ENCODE data around the gene LCN2.
"Not testable (repeated sequence)": the region's sequence is repeated elsewhere in the genome, so short reads cannot be mapped to it uniquely, and the experiment has no call there.

LCN2 gene

DNA sequence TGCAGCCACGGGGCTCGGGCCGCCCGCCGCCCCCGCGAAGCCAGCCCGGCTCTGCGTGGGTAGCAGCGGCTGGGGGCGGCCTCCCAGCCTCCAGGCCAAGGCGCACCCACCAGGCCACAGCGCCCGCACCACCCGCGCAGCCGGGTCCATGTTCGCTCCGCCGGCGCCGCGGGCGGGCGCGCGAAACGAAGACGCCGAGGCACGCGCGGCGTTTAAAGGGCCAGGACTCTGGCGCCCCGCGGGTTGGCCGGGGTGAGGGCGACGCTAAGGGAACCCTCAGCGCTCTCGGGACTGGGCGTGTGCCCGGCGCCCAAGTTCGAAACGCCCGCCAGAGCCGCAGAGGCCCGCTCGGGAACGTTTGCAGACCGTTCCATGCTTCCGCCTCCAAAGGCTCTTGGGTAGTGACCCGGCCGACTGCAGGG, 21.7 kb upstream of the LCN2 start, which contains the start of gene PTGES2:
Gene PTGES2 (minus strand): TSS at position 162 of the 422 bp plus-strand sequence. CDS start 12 bp downstream, at position 150.
- peak; percentile 56 for DNase-seq (ENCODE audit: extremely low spot score, insufficient read length, low read depth)
- FAIRE-seq = peak; percentile 21

DNA sequence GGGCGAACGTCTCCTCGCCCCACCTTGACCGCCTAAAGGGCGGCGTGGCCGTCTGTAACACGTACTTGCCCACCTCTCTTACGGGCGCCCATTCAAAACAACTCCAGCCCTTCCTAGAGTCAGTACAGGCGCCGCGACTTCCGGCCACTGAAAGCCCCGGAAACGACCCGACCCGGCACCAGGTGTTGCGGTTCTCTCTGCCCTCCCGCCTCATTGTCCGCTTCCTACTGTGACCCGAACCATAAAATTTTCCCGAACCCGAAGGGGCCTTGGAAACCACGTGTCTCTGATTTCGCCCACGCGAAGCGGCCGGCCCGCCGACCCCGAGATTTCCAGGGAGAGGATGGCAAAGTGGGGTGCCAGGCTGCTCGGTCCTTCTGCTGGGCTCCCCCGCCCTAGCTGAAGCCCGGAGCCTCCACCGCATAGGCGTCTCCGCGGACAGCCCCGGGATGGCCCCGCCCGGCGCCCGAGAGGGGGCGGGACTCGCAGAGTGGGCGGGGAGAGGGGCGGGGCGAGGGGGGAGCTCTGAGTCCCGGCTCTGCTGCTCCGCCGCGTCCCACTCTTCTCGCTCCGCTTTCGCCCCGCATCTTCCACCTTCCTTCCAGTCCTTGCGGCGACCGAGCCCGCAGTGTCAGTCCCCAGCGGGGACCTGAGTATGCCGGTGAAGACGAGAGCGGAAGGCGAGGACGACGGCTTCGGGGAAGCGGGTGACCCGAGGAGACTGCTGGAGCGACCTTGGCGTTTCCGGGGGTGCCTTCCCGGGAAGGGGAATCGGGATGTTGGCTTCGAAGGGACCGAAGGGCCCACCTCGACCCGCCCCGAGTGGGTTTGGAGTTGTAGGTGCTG, 21.0 kb upstream of the LCN2 start:
- peak; percentile 79 for FAIRE-seq
- peak; percentile 63 for DNase-seq (ENCODE audit: extremely low spot score, insufficient read length, low read depth)

- DNase-seq (ENCODE audit: extremely low spot score, insufficient read length, low read depth) (no peak), FAIRE-seq (no peak)
Observed at GRCh38 chr9:128128836-128129590, 20.2 kb upstream of the LCN2 start.

GRCh38 chr9:128129976-128130590, 19.2 kb upstream of the LCN2 start:
- not testable (repeated sequence) for DNase-seq (ENCODE audit: extremely low spot score, insufficient read length, low read depth); FAIRE-seq

DNA sequence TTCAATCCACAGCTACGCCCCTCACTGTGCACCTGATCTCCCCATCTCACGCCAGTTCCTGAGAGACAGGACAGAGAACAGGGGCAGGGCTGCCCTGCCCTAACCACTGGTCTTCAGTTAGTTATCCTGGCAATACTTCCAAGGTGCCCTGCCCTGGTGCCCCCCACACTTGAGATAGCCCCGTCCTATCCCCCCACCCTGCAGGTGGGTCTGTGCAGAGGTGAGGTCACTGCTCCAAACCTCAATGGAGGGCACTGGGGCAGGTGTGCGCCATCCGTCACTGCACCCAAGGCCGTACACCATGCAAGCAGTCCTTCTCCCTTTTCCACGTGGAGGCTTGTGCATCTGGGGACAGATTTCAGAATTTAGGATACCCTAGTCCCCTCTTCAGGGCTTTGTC, 18.6 kb upstream of the LCN2 start:
- not testable (repeated sequence) for DNase-seq (ENCODE audit: extremely low spot score, insufficient read length, low read depth); FAIRE-seq

DNA sequence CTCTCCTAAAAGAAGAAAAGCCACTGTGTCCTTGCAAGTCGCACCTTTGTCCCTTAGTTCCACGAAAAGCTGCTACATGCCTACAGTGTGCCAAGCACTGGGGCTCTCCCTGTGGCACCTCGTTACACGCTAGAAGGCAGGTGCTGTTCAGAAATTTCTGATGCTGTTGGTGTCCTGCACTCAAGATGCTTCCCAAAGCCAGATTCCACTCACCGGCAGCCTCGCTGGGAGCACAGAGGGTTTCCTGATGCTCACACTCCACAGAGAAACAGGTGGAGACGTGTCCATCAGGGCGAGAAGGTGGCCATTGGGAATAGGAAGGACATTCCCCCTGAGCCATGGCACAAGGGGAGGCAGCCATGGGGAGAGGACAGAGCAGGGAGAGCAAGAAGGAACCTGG, 17.9 kb upstream of the LCN2 start:
- not testable (repeated sequence) for FAIRE-seq; DNase-seq (ENCODE audit: extremely low spot score, insufficient read length, low read depth)

- FAIRE-seq; DNase-seq (ENCODE audit: extremely low spot score, insufficient read length, low read depth): not testable (repeated sequence)
Observed at GRCh38 chr9:128132139-128132538, 17.1 kb upstream of the LCN2 start.

GRCh38 chr9:128135561-128135960, 13.7 kb upstream of the LCN2 start:
- not testable (repeated sequence) for FAIRE-seq; DNase-seq (ENCODE audit: extremely low spot score, insufficient read length, low read depth)

GRCh38 chr9:128136816-128137793, 12.1 kb upstream of the LCN2 start:
- DNase-seq (ENCODE audit: extremely low spot score, insufficient read length, low read depth) (no peak), FAIRE-seq (no peak)

DNA sequence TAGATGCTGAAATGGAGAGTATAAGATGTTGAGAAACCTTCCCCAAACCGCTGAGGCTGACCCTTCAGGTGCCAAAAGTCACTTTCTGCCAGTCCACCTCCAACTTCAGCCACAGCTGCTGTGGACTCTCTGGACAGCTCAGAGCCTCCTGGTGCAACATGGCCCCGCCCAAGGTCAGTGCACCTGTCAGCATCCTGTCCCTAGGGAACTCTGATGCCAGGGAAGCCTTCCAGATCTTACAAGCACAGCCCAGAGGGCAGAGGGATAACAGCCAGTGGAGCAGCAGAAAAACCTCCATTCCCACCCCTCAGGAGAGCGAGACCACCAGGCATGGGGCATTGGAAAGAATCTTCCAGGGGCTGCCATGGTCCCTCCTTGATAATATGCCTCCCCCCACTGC, 11.3 kb upstream of the LCN2 start:
- FAIRE-seq = no peak

DNA sequence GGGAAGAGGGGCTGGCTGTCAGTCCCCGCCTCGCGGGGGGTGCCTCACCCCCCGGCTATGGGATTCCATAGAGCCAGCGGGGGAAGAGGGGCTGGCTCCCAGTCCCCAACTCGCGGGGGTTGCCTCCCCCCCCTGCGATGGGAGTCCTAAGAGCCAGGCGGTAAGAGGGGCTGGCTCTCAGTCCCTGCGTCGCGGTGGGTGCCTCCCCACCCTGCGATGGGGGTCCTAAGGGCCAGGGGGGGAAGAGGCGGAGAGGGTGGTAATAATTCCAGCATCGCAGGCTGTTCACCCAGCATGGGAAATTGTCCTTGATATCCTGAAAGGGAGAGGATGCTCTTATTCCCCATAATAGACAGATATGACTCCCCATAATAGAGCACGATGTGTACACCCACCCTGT, 9.6 kb upstream of the LCN2 start:
- FAIRE-seq = no peak

More for the DNA sequence above, 11.3 kb upstream of the LCN2 start:
- DNase-seq (ENCODE audit: extremely low spot score, insufficient read length, low read depth) = no peak

DNA sequence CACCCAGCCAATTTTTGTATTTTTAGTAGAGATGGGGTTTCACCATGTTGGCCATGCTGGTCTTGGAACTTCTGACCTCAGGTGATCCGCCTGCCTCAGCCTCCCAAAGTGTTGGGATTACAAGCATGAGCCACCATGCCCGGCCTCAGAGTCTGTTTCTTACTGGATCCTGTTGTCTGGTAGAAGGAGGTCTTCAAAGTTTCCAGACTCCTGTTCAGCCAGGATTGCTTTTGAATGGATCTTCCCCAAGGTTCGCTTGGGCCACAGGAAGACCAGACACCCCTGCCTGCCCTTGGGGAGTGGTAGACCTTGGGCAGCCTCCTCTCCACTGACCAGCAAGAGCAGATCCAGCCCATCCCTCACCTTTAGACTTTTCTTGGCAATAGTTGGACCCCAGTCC, 7.6 kb upstream of the LCN2 start:
- DNase-seq (ENCODE audit: extremely low spot score, insufficient read length, low read depth) (no peak), FAIRE-seq (no peak)

More for the DNA sequence above, 9.6 kb upstream of the LCN2 start:
- no peak for DNase-seq (ENCODE audit: extremely low spot score, insufficient read length, low read depth)

GRCh38 chr9:128142061-128142460, 7.2 kb upstream of the LCN2 start:
- DNase-seq (ENCODE audit: extremely low spot score, insufficient read length, low read depth) = no peak
- FAIRE-seq = no peak

GRCh38 chr9:128142596-128142995, 6.7 kb upstream of the LCN2 start:
- DNase-seq (ENCODE audit: extremely low spot score, insufficient read length, low read depth) (no peak), FAIRE-seq (no peak)

DNA sequence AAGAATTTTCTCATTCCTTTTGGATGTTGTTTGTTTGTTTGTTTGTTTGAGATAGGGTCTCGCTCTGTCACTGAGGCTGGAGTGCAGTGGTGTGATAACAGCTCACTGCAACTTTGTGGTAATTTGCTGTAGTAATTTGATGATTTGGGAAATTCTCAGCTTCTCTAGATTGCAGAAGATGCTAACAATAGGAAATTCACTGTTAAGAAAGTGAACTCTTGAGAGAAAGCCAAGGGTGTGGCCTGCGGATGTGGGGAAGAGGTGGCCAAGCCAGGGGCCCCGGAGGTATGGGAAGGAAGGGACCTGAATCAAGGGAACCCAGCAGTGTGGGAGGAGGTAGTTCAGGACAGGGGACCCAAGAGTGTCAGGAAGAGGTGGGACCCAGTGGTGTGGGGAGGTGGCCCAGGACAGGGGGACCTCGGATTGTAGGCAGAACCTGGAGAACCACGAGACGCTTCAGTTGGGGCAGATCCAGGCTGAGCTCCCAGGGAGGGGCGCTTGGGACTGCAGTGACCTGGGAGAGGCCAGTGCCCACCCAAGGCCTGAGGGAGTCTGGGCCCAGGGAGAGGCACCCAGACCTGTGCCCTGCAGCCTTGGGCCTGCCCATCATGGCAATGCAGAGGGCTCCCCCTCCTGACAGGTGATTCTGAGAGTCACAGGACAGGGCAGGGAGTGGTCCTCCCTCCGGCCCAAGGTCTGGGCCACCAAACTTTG, 5.6 kb upstream of the LCN2 start:
- no peak for DNase-seq (ENCODE audit: extremely low spot score, insufficient read length, low read depth)
- FAIRE-seq = no peak

DNA sequence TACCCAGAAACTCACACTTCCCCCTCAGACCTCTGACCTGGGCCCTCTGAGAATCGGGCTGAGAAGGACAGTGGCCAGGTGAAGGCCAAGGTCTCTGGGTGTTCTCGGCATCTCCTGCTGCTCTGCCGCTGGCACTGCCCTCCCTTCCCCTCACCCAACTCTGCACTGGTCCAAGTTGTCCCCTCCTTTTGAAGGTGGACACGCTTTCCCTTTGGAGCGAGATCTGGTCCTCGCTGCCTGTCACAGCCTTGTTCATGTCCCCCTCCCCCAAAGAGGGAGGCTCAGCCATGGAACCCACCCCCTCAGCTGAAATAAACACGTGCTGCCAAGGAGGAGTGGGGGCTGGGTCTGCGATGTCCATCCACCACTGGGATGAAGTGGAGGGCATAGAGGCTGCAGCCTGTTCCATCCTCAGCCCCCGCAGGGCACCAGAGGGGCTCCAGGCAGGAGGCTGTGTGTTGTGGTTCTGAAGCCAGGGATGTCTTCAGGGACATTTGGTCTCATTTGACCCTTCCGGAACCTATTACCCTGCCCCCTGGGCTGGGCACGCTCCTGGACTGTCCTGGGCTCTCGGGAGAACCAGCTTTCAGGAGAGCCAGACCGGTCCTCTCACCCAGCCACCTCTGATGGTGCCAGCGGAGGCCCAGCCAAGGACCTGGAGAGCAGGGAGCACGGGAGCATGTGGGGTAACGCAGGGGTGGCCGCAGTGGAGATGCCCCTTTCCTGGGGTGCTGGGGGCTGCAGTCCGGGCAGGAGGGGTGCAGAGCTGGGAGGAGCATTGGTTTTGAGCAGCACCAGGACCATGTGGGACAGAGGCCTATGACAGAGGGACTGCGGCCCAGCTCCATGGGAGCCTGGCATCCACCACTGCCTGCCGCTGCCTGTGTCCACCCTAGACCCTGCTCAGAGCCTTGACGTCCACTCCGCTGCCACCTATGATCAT, 4.7 kb upstream of the LCN2 start:
- FAIRE-seq (no peak), DNase-seq (ENCODE audit: extremely low spot score, insufficient read length, low read depth) (no peak)

DNA sequence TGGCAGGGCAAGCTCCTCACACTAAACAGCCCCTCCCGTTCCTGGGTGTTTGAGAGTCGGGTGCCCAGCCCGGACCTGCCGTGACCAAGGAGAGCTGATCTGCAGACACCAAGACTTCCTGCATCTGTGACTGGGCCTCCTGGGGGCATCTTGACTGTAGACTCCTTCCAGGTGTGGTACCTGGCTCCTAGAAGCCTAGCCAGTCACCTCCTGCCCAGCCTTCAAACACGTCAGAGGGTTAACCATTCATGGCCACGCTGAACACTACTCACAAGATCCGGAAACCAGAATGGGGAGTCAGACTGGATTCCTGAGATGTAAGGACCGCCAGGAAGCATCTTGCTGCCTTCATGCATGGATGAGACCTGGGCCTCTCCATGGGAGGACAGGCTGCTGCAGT, 3.7 kb upstream of the LCN2 start:
- FAIRE-seq (no peak), DNase-seq (ENCODE audit: extremely low spot score, insufficient read length, low read depth) (no peak)

DNA sequence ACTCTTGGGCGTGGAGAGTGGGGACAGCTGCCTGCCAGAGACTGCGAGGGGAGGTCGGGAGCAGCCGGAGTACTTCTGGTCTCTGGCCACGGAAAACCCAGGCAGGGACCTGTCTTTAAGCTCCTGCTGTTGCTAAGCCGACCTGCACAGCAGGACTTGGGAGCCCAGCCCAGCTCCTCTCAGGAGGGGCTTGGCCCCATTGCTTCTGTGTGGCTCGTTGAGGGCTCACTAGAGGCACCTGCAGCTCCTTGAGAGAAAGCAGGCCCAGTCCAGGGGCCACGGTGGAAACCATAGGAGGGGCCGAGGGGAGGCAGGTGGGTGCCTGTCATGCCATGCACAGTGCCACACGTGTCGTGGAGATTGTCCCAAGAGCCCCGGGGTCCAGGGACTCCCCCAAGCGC, 3.3 kb upstream of the LCN2 start:
- DNase-seq (ENCODE audit: extremely low spot score, insufficient read length, low read depth) (no peak), FAIRE-seq (no peak)
